HG03565 (cell line): ENCODE data around the gene PLB1.
A peak's percentile ranks its signal among the peaks of the same experiment; 100 is the strongest.

ENCODE experiments used
- ATAC-seq: cut with Tn5 transposase; IDR thresholded peaks from one replicate; pipeline ENCODE4 v1.9.1; 2021; ENCODE audit warnings: mild to moderate bottlenecking, moderate library complexity; ENCODE audit not compliant: unreplicated experiment

Gene PLB1

DNA sequence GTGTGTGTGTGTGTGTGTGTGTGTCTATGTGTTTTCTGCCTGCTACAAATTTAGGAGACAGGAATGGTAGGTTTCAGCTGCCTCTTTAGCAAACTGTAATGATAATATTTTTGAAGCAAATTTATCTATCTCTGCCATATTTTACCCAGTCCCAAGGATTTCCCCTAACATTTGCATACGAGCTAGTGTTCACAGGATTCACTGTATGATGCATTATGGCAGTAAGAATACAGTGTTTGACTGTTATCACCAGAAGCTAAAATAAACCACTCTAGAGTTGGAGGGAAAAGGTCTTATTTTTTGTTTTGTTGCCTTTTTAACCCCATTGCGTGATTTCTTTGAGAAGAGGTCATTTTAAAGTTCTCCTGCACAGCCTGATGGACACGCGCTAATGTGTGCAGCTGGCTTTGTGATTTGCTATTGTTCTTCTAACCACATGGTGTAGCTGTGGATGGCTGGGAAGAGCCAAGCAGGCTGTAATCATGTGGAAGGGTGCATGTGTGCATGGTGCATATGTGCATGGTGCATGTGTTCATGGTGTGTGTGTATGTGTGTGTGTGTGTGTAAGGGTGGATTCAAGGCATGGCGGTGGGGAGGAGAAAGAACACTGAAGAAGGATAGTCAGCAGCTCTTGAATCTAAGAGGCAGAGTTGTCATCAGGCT is 62.4 kb downstream of the PLB1 start:
- no peak for ATAC-seq

DNA sequence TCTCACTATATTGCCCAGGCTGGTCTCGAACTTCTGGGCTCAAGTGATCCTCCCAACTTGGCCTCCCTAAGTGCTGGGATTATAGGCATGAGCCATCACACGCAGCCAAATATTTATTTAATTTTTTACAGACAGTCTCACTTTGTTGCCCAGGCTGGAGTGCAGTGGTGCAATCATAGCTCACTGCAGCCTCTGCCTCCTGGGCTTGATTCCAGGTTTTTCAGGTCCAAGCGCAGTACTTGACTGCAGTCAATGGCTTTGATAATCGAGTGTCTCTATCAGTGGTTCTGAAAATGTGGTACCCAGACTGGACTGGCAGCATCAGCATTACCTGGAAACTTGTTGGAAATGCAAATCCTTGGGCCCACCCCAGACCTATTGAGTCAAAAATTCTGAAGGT is 63.1 kb downstream of the PLB1 start:
- no peak for ATAC-seq

GRCh38 chr2:28563869-28564268 is 68.0 kb downstream of the PLB1 start:
- ATAC-seq = no peak

DNA sequence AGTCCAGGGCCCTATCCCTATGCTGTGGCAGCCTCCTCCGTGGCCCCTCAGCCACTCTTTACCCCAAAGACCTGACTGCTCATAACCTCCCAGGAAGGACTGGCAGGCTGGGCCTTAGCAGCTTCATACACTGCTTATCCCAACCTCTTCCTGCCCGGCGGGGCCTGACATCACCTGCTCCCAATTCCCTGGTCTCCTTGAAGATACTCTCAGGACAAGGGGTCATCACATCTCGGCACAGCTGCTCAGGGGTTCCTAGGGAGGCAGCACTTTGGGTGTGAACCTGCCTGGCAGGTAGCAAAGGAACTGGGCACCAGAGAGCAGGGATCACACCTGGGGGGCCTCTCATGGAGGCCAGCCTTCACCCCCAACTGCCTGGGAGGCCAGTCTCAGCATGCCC is 68.5 kb downstream of the PLB1 start:
- no peak for ATAC-seq

DNA sequence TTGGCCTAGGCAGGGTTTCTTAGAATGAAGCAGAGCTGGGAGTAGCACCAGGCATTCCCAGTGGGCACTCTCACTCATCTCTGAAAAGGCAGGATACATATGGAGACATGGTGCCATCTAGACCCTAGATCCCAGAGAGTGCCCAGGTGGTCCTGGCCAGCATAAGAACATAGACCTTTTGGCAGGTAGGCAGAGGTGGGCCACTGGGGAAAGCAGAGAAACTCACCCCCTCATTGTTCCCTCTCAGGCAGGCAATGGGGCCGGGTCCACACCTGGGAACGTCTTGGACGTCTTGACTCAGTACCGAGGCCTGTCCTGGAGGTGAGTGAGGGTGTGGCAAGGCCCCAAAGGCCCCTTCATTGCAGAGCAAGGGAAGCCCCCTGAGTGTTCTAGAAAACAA is 69.2 kb downstream of the PLB1 start:
- ATAC-seq = no peak

GRCh38 chr2:28565720-28566295 is 69.9 kb downstream of the PLB1 start:
- no peak for ATAC-seq

DNA sequence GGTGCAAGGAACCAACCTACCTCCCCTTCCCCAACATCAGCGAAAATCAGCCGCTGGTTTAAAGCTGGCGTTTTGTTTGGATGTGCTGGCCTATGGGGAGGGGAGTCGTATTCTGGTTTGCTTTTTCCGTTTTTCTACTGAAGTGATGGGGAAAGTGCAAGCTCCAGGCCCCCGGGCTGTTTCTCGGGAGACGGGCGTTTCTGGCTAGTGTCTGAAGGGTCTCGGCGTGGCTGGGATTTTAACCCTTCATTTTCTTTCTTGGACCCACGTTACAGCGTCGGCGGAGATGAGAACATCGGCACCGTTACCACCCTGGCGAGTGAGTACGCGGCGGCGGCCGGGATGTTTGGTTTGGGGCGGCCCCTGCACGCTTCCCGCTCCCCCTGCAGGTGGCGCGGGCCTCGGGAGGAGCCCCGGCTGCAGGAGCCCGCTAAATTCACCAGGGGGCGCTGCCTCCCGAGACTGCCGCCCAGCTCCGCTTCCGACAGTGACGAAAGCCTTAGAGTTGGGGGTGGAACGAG is 70.7 kb downstream of the PLB1 start:
- ATAC-seq = peak; percentile 86

- ATAC-seq = no peak
These were observed 71.2 kb downstream of the PLB1 start for GRCh38 chr2:28567061-28567471.

DNA sequence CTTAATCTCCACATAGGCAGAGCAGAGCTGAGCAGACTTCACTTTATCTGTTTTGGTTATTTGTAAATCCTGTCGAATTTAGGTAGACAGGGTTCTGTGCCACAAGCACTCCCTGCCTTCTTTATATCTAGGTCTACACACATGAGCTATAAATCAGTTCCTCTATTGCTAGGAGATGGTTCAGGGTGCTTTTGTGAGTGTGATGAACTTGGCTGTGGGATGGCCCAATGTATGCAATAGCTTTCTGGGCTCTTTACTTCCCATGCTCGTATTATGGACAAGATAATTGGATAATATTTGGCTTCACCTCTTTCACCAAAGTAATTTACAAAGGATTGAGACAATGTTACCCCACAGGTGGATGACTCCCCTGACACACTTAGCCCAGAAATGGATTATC is 72.2 kb downstream of the PLB1 start:
- no peak for ATAC-seq

DNA sequence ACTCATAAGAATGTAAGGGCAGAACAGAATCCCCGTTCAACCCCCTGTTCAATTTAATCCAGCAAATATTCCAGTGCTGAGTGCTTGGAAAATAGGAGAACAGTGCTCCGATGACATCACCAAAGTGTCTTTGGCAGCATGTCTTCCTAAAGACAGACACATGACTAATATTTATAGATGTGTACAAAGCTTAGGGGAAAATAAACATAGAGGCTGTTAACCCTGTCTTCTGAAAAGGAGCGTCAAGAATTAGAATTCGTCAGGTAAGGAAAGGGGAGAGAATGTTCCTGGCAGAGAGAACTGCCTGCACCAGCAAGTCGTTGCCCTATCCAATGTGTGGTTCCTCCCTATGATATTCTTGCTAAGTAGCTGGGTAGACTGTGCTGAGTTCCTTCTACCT is 72.7 kb downstream of the PLB1 start:
- ATAC-seq = no peak

DNA sequence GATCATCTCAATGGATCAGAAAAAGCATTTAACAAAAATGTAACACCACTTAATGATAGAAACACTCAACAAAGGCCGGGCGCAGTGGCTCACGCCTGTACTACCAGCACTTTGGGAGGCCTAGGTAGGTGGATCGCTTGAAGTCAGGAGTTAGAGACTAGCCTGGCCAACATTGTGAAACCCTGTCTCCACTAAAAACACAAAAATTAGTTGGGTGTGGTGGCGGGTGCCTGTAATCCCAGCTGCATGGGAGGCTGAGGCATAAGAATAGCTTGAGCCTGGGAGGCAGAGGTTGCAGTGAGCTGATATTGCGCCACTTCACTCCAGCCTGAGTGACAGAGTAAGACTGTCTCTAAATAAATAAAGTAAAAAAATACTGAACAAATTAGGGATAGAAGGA is 74.6 kb downstream of the PLB1 start:
- ATAC-seq = no peak

GRCh38 chr2:28576714-28577113 is 80.9 kb downstream of the PLB1 start:
- no peak for ATAC-seq

DNA sequence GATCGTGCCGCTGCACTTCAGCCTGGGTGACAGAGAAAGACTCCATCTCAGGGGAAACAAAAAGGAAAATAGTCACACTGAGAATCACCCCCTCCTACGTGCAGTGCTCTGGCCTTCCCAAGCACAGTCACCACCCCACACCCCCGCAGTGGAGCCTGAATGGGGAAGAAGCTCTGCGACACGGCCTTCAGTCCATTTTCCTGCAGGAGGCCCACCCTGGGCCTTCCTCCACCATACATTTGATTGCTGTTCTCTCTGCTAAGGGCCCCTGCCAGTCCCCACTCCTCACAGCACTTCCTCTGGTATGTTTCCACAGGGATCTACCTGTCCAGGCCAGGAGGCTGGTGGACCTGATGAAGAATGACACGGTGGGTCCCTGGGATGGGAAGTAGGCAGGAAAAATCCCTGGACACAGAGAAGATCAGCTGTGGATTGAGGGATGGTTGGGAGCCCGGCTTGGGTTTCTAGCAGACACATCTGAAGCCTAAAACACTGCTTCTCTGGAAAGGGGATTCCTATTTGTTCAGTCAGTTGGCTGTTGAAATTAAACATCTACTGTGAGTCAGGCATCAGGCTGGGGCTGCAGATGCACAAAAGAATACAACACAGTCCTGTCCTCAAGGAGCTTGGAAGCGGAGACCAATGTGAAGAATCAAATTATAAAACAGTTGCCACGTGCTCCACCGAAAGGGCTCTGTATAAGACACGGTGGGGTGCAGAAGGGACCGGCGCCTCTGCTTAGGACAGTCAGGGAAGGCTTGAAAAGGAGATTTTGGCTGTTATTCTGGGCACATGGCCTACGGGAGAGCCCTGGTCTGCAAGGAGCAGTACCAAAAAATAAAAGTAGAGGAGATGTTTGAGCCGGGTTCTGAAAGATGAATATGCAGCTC is 82.2 kb downstream of the PLB1 start:
- no peak for ATAC-seq

GRCh38 chr2:28578774-28579173 is 82.9 kb downstream of the PLB1 start:
- ATAC-seq = no peak

GRCh38 chr2:28579606-28580005 is 83.7 kb downstream of the PLB1 start:
- ATAC-seq = no peak

GRCh38 chr2:28580078-28580477 is 84.2 kb downstream of the PLB1 start:
- no peak for ATAC-seq

- no peak for ATAC-seq
These were observed 85.5 kb downstream of the PLB1 start for GRCh38 chr2:28581312-28581711.

DNA sequence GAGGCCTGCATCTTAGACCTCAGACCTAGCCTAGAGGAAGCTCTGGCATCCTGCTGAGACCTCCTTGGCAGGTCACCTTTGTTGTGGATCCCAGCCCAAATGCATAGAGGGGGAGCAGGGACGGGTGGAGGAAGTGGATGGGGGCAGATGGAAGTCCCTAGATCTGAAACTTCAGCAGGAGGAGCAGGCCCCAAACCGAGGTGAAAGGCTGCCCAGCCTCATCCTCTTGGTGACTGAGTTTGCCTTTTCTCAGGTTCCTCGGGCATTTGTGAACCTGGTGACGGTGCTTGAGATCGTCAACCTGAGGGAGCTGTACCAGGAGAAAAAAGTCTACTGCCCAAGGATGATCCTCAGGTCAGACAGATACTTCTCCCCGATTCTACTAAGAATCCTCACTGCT is 86.3 kb downstream of the PLB1 start:
- ATAC-seq = no peak

DNA sequence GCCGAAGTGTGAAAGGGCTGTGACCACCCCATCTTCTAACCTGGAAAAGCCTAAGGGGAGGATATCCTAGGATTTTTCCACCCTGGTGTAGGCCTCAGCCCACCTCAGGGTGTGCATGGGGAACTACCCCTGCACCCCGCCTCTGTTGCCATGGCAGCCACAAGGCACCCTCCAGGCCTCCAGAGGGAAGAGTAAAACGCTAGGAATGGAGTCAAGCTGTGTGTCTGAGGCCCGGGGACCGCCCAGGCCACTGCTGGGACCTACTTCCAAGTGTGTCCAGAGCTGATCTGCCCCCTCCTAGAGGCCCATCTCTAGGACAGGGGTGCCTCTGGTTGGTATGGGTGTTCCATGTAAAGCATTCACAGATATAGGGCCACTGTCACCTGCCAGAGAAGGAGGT is 86.7 kb downstream of the PLB1 start:
- no peak for ATAC-seq

- ATAC-seq = no peak
These were observed 88.2 kb downstream of the PLB1 start for GRCh38 chr2:28583899-28584553.

DNA sequence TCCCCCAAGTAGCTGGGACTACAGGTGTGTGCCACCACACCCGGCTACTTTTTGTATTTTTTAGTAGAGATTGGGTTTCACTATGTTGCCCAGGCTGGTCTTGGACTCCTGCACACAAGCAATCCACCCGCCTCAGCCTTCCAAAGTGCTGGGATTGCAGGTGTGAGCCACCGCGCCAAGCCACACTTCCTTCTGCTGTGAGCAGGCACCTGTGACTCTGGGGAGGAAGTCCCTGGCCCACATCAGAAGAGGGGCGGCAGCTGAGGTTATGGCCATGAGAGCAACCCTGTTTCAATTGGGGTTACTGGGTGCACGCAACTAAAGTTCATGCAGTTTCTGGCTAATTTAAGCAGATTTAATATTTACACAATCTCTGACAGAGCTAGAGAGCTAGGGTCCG is 91.0 kb downstream of the PLB1 start:
- ATAC-seq = no peak
